H1 (cell line): ENCODE results near the gene ADGRV1. TPM values are rescaled to one million over a fixed set of nuclear protein-coding genes. Genes with fewer than 3 reads are reported as not detected.

ENCODE experiments used
- CTCF ChIA-PET: fragments of 300-600 bp; sonication (Branson Sonifier 250); formaldehyde crosslinking; loops from one replicate; lab custom pipeline; 2021; ENCODE audit not compliant: partially characterized antibody; lab: Charles Lee
- POLR2A ChIA-PET: fragments of 300-600 bp; sonication (Branson Sonifier 250); formaldehyde crosslinking; loops from one replicate; lab custom pipeline; 2021; ENCODE audit warnings: inconsistent platforms; ENCODE audit not compliant: partially characterized antibody; lab: Charles Lee
- DNase-seq, 2 experiments: peaks; one replicate each; pipeline versions ENCODE4 v3.0.0 to v3.0.0-alpha.2; 2010 to 2022; ENCODE audit warnings: low spot score in 2 of 2, low read depth in 1 of 2, mixed read lengths in 1 of 2
- FAIRE-seq: peaks from 2 replicates; lab custom pipeline; 2011; peaks lifted over from hg19 to GRCh38; lab: Jason Lieb, UNC
- H2AFZ ChIP-seq: 2 replicates; pipeline ENCODE4 v1.8.1; 2012; ENCODE audit warnings: low read length, inconsistent platforms
- H2AK5ac ChIP-seq: 2 replicates; pipeline ENCODE4 v1.6.1; 2013; ENCODE audit warnings: low read depth, low read length
- H2BK120ac ChIP-seq: replicated peaks from 2 replicates; pipeline ENCODE3; 2013; ENCODE audit warnings: low read depth, low read length, inconsistent platforms
- H2BK12ac ChIP-seq: 2 replicates; pipeline ENCODE4 v1.6.1; 2013; ENCODE audit warnings: low read depth, low read length
- H2BK15ac ChIP-seq: 2 replicates; pipeline ENCODE4 v1.6.1; 2013; ENCODE audit warnings: low read length
- H2BK20ac ChIP-seq: 2 replicates; pipeline ENCODE4 v1.6.1; 2013; ENCODE audit warnings: low read length
- H2BK5ac ChIP-seq: 2 replicates; pipeline ENCODE4 v1.6.1; 2013; ENCODE audit warnings: low read depth, low read length
- H3K14ac ChIP-seq: 2 replicates; pipeline ENCODE4 v1.6.1; 2013; ENCODE audit warnings: inconsistent platforms; ENCODE audit not compliant: insufficient read length
- H3K18ac ChIP-seq: 2 replicates; pipeline ENCODE4 v1.6.1; 2013; ENCODE audit warnings: low read length; ENCODE audit errors: extremely low read depth
- H3K23ac ChIP-seq: 2 replicates; pipeline ENCODE4 v1.6.1; 2013; ENCODE audit warnings: inconsistent platforms; ENCODE audit not compliant: insufficient read length
- H3K23me2 ChIP-seq: 2 replicates; pipeline ENCODE4 v1.6.1; 2013; ENCODE audit warnings: low read depth, low read length
- H3K27ac ChIP-seq: 2 replicates; pipeline ENCODE4 v1.6.1; 2011; ENCODE audit warnings: low read depth, low read length, inconsistent platforms
- H3K27me3 ChIP-seq, 4 experiments: replicated peaks in 1 of 4; 1 replicate in 1 of 4; 2 replicates in 3 of 4; pipeline versions ENCODE4 v1.6.1 to v1.8.1; 2011 to 2013; ENCODE audit warnings: low read length in 3 of 4, mild to moderate bottlenecking in 3 of 4, inconsistent platforms in 2 of 4, mixed read lengths in 2 of 4, moderate library complexity in 1 of 4; ENCODE audit not compliant: control insufficient read depth in 3 of 4, insufficient read depth in 3 of 4; ENCODE audit errors: extremely low read depth in 1 of 4
- H3K36me3 ChIP-seq, 4 experiments: 2 replicates each; pipeline versions ENCODE4 v1.6.1 to v1.8.1; 2011 to 2013; ENCODE audit warnings: mild to moderate bottlenecking in 4 of 4, low read length in 3 of 4, moderate library complexity in 2 of 4, control low read depth in 1 of 4, inconsistent platforms in 1 of 4; ENCODE audit not compliant: insufficient read depth in 4 of 4, control insufficient read depth in 2 of 4
- H3K4ac ChIP-seq: replicated peaks from 2 replicates; pipeline ENCODE3; 2013; ENCODE audit warnings: low read length, low read depth, mixed read lengths, inconsistent platforms; ENCODE audit not compliant: insufficient read length
- H3K4me1 ChIP-seq, 4 experiments: replicated peaks in 1 of 4; 1 replicate in 1 of 4; 2 replicates in 3 of 4; pipeline versions ENCODE4 v1.6.1 to v1.8.1; 2011 to 2013; ENCODE audit warnings: low read length in 3 of 4, inconsistent platforms in 2 of 4, mixed read lengths in 1 of 4; ENCODE audit not compliant: insufficient read depth in 4 of 4, control insufficient read depth in 3 of 4
- H3K4me2 ChIP-seq, 2 experiments: 2 replicates each; pipeline versions ENCODE4 v1.6.1 to v1.8.1; 2011 to 2013; ENCODE audit warnings: low read depth in 2 of 2, low read length in 2 of 2, control low read depth in 1 of 2, inconsistent platforms in 1 of 2, mild to moderate bottlenecking in 1 of 2; ENCODE audit not compliant: insufficient read depth in 1 of 2
- H3K4me3 ChIP-seq, 4 experiments: fragments of 200-600, 300-600 bp in 1 of 4; sonication (generic), shearing (Covaris generic), sonication (Bioruptor Twin) in 1 of 4; 2 replicates each; pipeline versions ENCODE4 v1.5.1 to v1.8.1; 2011 to 2016; ENCODE audit warnings: low read length in 4 of 4, low read depth in 3 of 4, control low read depth in 2 of 4, inconsistent platforms in 2 of 4, mild to moderate bottlenecking in 2 of 4, mixed read lengths in 1 of 4, moderate library complexity in 1 of 4; ENCODE audit not compliant: insufficient read depth in 2 of 4; ENCODE audit errors: extremely low read depth in 1 of 4
- H3K56ac ChIP-seq: replicated peaks from 2 replicates; pipeline ENCODE3; 2013; ENCODE audit warnings: low read depth, mild to moderate bottlenecking, mixed read lengths, low read length, inconsistent platforms; ENCODE audit not compliant: insufficient read length
- H3K79me1 ChIP-seq: 2 replicates; pipeline ENCODE4 v1.6.1; 2013; ENCODE audit warnings: low read depth, low read length, control low read depth
- H3K79me2 ChIP-seq, 2 experiments: 2 replicates each; pipeline versions ENCODE4 v1.6.1 to v1.8.1; 2012 to 2013; ENCODE audit warnings: low read length in 2 of 2, mild to moderate bottlenecking in 2 of 2, inconsistent platforms in 1 of 2; ENCODE audit not compliant: insufficient read depth in 2 of 2, control insufficient read depth in 1 of 2
- H3K9ac ChIP-seq, 4 experiments: replicated peaks in 1 of 4; 1 replicate in 1 of 4; 2 replicates in 3 of 4; pipeline versions ENCODE4 v1.6.1 to v1.8.1; 2011 to 2013; ENCODE audit warnings: low read depth in 3 of 4, low read length in 3 of 4, control low read depth in 2 of 4, mild to moderate bottlenecking in 2 of 4, moderate library complexity in 2 of 4, inconsistent platforms in 1 of 4; ENCODE audit errors: extremely low read depth in 1 of 4
- H3K9me3 ChIP-seq, 2 experiments: 2 replicates each; pipeline versions ENCODE4 v1.6.1 to v1.8.1; 2012 to 2013; ENCODE audit warnings: mild to moderate bottlenecking in 2 of 2, moderate library complexity in 2 of 2, control low read depth in 1 of 2, inconsistent platforms in 1 of 2, low read depth in 1 of 2, low read length in 1 of 2, mixed read lengths in 1 of 2; ENCODE audit not compliant: insufficient read depth in 2 of 2
- H4K20me1 ChIP-seq, 2 experiments: replicated peaks in 1 of 2; 2 replicates each; pipeline versions ENCODE3 to v1.8.1; 2011 to 2013; ENCODE audit warnings: inconsistent platforms in 2 of 2, low read length in 2 of 2, mild to moderate bottlenecking in 1 of 2; ENCODE audit not compliant: insufficient read depth in 2 of 2, control insufficient read depth in 1 of 2
- H4K5ac ChIP-seq: 2 replicates; pipeline ENCODE4 v1.6.1; 2013; ENCODE audit warnings: low read length, low read depth, mixed read lengths, inconsistent platforms; ENCODE audit not compliant: insufficient read length
- H4K8ac ChIP-seq: 2 replicates; pipeline ENCODE4 v1.8.0; 2013; ENCODE audit warnings: mild to moderate bottlenecking, moderate library complexity, low read length, inconsistent platforms; ENCODE audit not compliant: insufficient read depth; ENCODE audit errors: extremely low read depth
- H4K91ac ChIP-seq: replicated peaks from 2 replicates; pipeline ENCODE3; 2013; ENCODE audit warnings: low read length, mixed read lengths, inconsistent platforms; ENCODE audit not compliant: insufficient read length
- SIX5 ChIP-seq: IDR thresholded peaks from 2 replicates; pipeline ENCODE4 v1.6.1; 2011; ENCODE audit warnings: mild to moderate bottlenecking, low read depth, low read length
- WGBS, 2 experiments: shearing (Covaris generic) in 1 of 2; methylation state at CpG; one replicate each; pipeline versions ENCODE4 v1.1.6 to v1.1.7; 2013 to 2015; ENCODE audit warnings: low lambda C conversion rate in 2 of 2, mixed read lengths in 2 of 2, inconsistent platforms in 1 of 2, low coverage in 1 of 2, missing lambda C conversion rate in 1 of 2; ENCODE audit not compliant: insufficient replicate concordance in 2 of 2, insufficient coverage in 1 of 2, insufficient read length in 1 of 2; ENCODE audit errors: extremely low coverage in 1 of 2, missing lambda C conversion rate in 1 of 2; 5-methylcytosine and 5-hydroxymethylcytosine counted together
- polyA plus RNA-seq, 7 experiments: library from polyadenylated mRNA; depleted of rRNA in 3 of 7; stranded (reverse) in 5 of 7; unstranded in 2 of 7; fragments of >200 nt in 5 of 7; fragments of 200-250 nt in 2 of 7; gene quantifications; 1 replicate in 5 of 7; 2 replicates in 1 of 7; 4 replicates in 1 of 7; pipeline versions ENCODE4 v1.2.1 to v1.2.3, GENCODE V29; 2011 to 2013; ENCODE audit warnings: missing spikeins in 2 of 7, mixed read lengths in 2 of 7
- total RNA-seq: library from RNA; stranded (reverse); fragmentation: NEBNext Ultra II Directional; extraction: Animal tissue kit (Norgen Biotek cat#: 25700); gene quantifications from 2 replicates; pipeline ENCODE4 v1.2.1, GENCODE V29; 2021

ADGRV1 gene
- total and polyA plus RNA-seq, 2 of the 8 experiments (the other 6 are each of a cell fraction or from before 2014, with no cell fraction given): 53.1 to 62.2 TPM

DNA sequence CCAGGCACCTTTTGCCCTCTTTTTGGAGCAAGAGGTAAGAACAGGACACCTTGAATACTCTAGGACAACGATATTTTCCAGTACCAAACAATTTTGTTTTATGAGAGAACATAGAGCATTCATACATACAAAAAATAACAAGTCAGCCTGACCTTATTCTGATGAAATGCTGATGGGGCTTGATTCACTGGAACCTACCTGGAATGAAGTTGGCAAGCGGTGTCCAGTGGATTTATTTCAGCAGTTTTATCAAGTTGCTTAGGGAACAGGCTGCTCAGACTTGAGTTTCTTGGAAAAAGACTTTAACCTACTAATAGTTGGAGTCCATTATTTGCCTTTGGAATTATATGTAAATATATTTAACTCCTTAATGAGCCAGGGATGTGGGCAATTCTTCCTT lies 502.5 kb downstream of the ADGRV1 start:
- Histone ChIP-seq H4K91ac (no peak overlapping the region), H2AFZ (no peak overlapping the region), H3K4me3 (no peak overlapping the region), H2AK5ac (no peak overlapping the region), H2BK5ac (no peak overlapping the region), H3K9ac (no peak overlapping the region), H2BK20ac (no peak overlapping the region), H3K23me2 (no peaks in the 10 kb centered on the region), H3K9me3 (no peaks in the 10 kb centered on the region), H3K23ac (no peak overlapping the region), H3K56ac (no peak overlapping the region), H3K4ac (no peak overlapping the region), H2BK12ac (no peak overlapping the region), H3K79me1 (no peaks in the 10 kb centered on the region), H3K4me1 (no peaks in the 10 kb centered on the region), H4K8ac (no peak overlapping the region), H4K20me1 (no peaks in the 10 kb centered on the region), H2BK120ac (no peak overlapping the region), H3K14ac (no peak overlapping the region), H3K36me3 (no peaks in the 10 kb centered on the region), H3K18ac (no peak overlapping the region), H3K79me2 (no peaks in the 10 kb centered on the region), H4K5ac (no peak overlapping the region), H3K27me3 (no peaks in the 10 kb centered on the region), H3K27ac (no peak overlapping the region), H3K4me2 (no peak overlapping the region), H2BK15ac (no peak overlapping the region)
- ChIA-PET POLR2A (no interaction called here), CTCF (interaction anchor here (1.3 to 1.7 kb wide), 2 partner anchors 11 to 129 kb away, joined by 3 to 7 read pairs; no protein-coding TSS in a partner anchor)
- WGBS, 2 experiments: 86% methylated on average over 2 of the region's 2 CpGs; no CpG with 5 or more reads in 1 of the 2 experiments
- TF ChIP-seq SIX5: no peak
- no peak for DNase-seq
- no peak for FAIRE-seq
